IMR-90 (cell line): ENCODE measurements around the gene COA1. TPM values are rescaled to one million over a fixed set of nuclear protein-coding genes. Genes with fewer than 3 reads are reported as not detected.

Experiments used
- ATAC-seq: fragments of 200-7000 bp; cut with Tn5 transposase; 2 replicates; pipeline ENCODE4 v1.9.1; 2020; ENCODE audit warnings: low read depth, mild to moderate bottlenecking, moderate library complexity
- BruUV-seq: library from RNA; stranded (reverse); fragments of 400-500 nt; replicated peaks from 2 replicates; lab custom pipeline; 2021; lab: Mats Ljungman, UMichigan
- CTCF ChIA-PET: fragments of 300-600 bp; formaldehyde crosslinking; extraction: SDS; loops from one replicate; lab custom pipeline; 2021; ENCODE audit warnings: antibody characterized with exemption; lab: Yijun Ruan, JAX
- POLR2A ChIA-PET: fragments of 300-600 bp; sonication (Branson Sonifier 250); formaldehyde crosslinking; loops from one replicate; lab custom pipeline; 2022; ENCODE audit warnings: antibody characterized with exemption; ENCODE audit not compliant: unreplicated experiment; lab: Charles Lee
- DNase-seq: peaks from one replicate; pipeline ENCODE4 v3.0.0; 2013
- H2AFZ ChIP-seq: replicated peaks from 2 replicates; pipeline ENCODE3; 2013; ENCODE audit warnings: low read length, mild to moderate bottlenecking; ENCODE audit not compliant: poor library complexity
- H2AK5ac ChIP-seq: 2 replicates; pipeline ENCODE4 v1.6.1; 2013; ENCODE audit warnings: low read depth, low read length, inconsistent platforms
- H2AK9ac ChIP-seq: replicated peaks from 2 replicates; pipeline ENCODE3; 2013; ENCODE audit warnings: mild to moderate bottlenecking, low read depth, low read length, moderate library complexity; ENCODE audit not compliant: poor library complexity
- H2BK120ac ChIP-seq: 2 replicates; pipeline ENCODE4 v1.6.1; 2013; ENCODE audit warnings: low read depth, low read length, inconsistent platforms
- H2BK15ac ChIP-seq: 3 replicates; pipeline ENCODE4 v1.6.1; 2013; ENCODE audit warnings: low read depth, low read length, inconsistent platforms
- H2BK20ac ChIP-seq: 2 replicates; pipeline ENCODE4 v1.6.1; 2013; ENCODE audit warnings: low read depth, mild to moderate bottlenecking, inconsistent platforms, low read length, moderate library complexity
- H2BK5ac ChIP-seq: 2 replicates; pipeline ENCODE4 v1.6.1; 2013; ENCODE audit warnings: mild to moderate bottlenecking, low read depth, low read length, inconsistent platforms; ENCODE audit not compliant: poor library complexity, severe bottlenecking
- H3K14ac ChIP-seq: replicated peaks from 2 replicates; pipeline ENCODE4 v1.6.1; 2013; ENCODE audit warnings: low read depth, low read length, inconsistent platforms
- H3K18ac ChIP-seq: 2 replicates; pipeline ENCODE4 v1.6.1; 2013; ENCODE audit warnings: low read depth, low read length, control low read depth
- H3K23ac ChIP-seq: 2 replicates; pipeline ENCODE4 v1.6.1; 2013; ENCODE audit warnings: low read depth, low read length, inconsistent platforms
- H3K27ac ChIP-seq: 2 replicates; pipeline ENCODE4 v1.5.1; 2013; ENCODE audit warnings: mild to moderate bottlenecking, control low read depth, low read length; ENCODE audit not compliant: insufficient read depth
- H3K27me3 ChIP-seq: 2 replicates; pipeline ENCODE4 v1.6.1; 2013; ENCODE audit warnings: low read length; ENCODE audit not compliant: control insufficient read depth, insufficient read depth
- H3K36me3 ChIP-seq: 2 replicates; pipeline ENCODE4 v1.6.1; 2013; ENCODE audit warnings: low read length, mixed read lengths; ENCODE audit not compliant: control insufficient read depth, insufficient read depth
- H3K4ac ChIP-seq: 2 replicates; pipeline ENCODE4 v1.6.1; 2013; ENCODE audit warnings: low read depth, low read length, inconsistent platforms
- H3K4me1 ChIP-seq: 2 replicates; pipeline ENCODE4 v1.6.1; 2013; ENCODE audit warnings: low read length, mixed read lengths; ENCODE audit not compliant: control insufficient read depth, insufficient read depth
- H3K4me2 ChIP-seq: 2 replicates; pipeline ENCODE4 v1.6.1; 2013; ENCODE audit warnings: low read depth, mild to moderate bottlenecking, control low read depth, low read length, moderate library complexity
- H3K4me3 ChIP-seq: 2 replicates; pipeline ENCODE4 v1.5.1; 2013; ENCODE audit warnings: low read depth, mild to moderate bottlenecking, control low read depth, low read length, moderate library complexity; ENCODE audit not compliant: insufficient read depth
- H3K56ac ChIP-seq: 2 replicates; pipeline ENCODE4 v1.6.1; 2013; ENCODE audit warnings: low read length, inconsistent platforms; ENCODE audit not compliant: insufficient read depth; ENCODE audit errors: extremely low read depth
- H3K79me1 ChIP-seq, 2 experiments: 2 replicates each; pipeline ENCODE4 v1.6.1; 2013; ENCODE audit warnings: low read length in 2 of 2, inconsistent platforms in 1 of 2, low read depth in 1 of 2
- H3K9ac ChIP-seq: 2 replicates; pipeline ENCODE4 v1.6.1; 2013; ENCODE audit warnings: low read depth, low read length, control low read depth
- H3K9me1 ChIP-seq: 2 replicates; pipeline ENCODE4 v1.6.1; 2013; ENCODE audit warnings: low read length, inconsistent platforms; ENCODE audit not compliant: insufficient read depth
- H3K9me3 ChIP-seq: 2 replicates; pipeline ENCODE4 v1.6.1; 2013; ENCODE audit warnings: low read length; ENCODE audit not compliant: control insufficient read depth, insufficient read depth
- H4K20me1 ChIP-seq: 2 replicates; pipeline ENCODE4 v1.6.1; 2013; ENCODE audit warnings: low read length, inconsistent platforms; ENCODE audit not compliant: insufficient read depth
- H4K5ac ChIP-seq: 2 replicates; pipeline ENCODE4 v1.6.1; 2013; ENCODE audit warnings: mild to moderate bottlenecking, low read depth, low read length, control low read depth
- H4K8ac ChIP-seq, 2 experiments: 2 replicates each; pipeline ENCODE4 v1.6.1; 2013; ENCODE audit warnings: low read depth in 2 of 2, low read length in 2 of 2, control low read depth in 1 of 2, inconsistent platforms in 1 of 2
- H4K91ac ChIP-seq: 2 replicates; pipeline ENCODE4 v1.6.1; 2013; ENCODE audit warnings: low read depth, low read length, inconsistent platforms; ENCODE audit not compliant: insufficient read depth
- FOS ChIP-seq: fragments of 150-350 bp; IDR thresholded peaks from 2 replicates; pipeline ENCODE4 v1.6.1; 2016; ENCODE audit warnings: low read depth, low read length
- MAFK ChIP-seq: IDR thresholded peaks from 2 replicates; pipeline ENCODE4 v1.6.1; 2012; ENCODE audit warnings: low read depth, low read length, improper control_type of control experiment
- MAZ ChIP-seq: IDR thresholded peaks from 2 replicates; pipeline ENCODE4 v1.6.1; 2012; ENCODE audit warnings: low read depth, mild to moderate bottlenecking, low read length, improper control_type of control experiment, moderate library complexity, borderline replicate concordance
- POLR2A ChIP-seq: IDR thresholded peaks from 2 replicates; pipeline ENCODE4 v1.6.1; 2012; ENCODE audit warnings: mild to moderate bottlenecking, low read depth, low read length
- RAD21 ChIP-seq: IDR thresholded peaks from 2 replicates; pipeline ENCODE4 v1.6.1; 2012; ENCODE audit warnings: low read length, improper control_type of control experiment
- RCOR1 ChIP-seq: IDR thresholded peaks from 2 replicates; pipeline ENCODE4 v1.6.1; 2012; ENCODE audit warnings: mild to moderate bottlenecking, low read length, improper control_type of control experiment; ENCODE audit not compliant: insufficient replicate concordance
- SMC3 ChIP-seq: fragments of 150-350 bp; IDR thresholded peaks from 2 replicates; pipeline ENCODE4 v1.6.1; 2016; ENCODE audit warnings: low read depth, mild to moderate bottlenecking, antibody characterized with exemption, low read length, moderate library complexity
- WGBS, 2 experiments: methylation state at CpG; one replicate each; pipeline versions ENCODE4 v1.1.5 to v1.1.7; 2013; ENCODE audit warnings: missing lambda C conversion rate in 2 of 2; ENCODE audit not compliant: insufficient read length in 1 of 2; ENCODE audit errors: extremely low coverage in 2 of 2; 5-methylcytosine and 5-hydroxymethylcytosine counted together
- dilution Hi-C: fragments of 300-500 bp; cut with HindIII; formaldehyde crosslinking; loops from one replicate; pipeline ENCODE4 v1.14.3; 2018; ENCODE audit warnings: low sequenced_read_pairs; ENCODE audit not compliant: unreplicated experiment
- in situ Hi-C: fragments of 300-500 bp; cut with MboI; formaldehyde crosslinking; loops from 3 replicates; pipeline ENCODE4 v1.14.3; 2019; ENCODE audit warnings: low sequenced_read_pairs, inconsistent platforms, mixed read lengths
- intact Hi-C: fragments of 100-400 bp; cut with micrococcal nuclease; formaldehyde crosslinking; loops from 2 replicates; pipeline ENCODE4 v1.10.0; 2022
- polyA plus RNA-seq, 3 experiments: library from polyadenylated mRNA; depleted of rRNA; stranded (reverse); fragments of >200 nt; gene quantifications; 2 replicates each; pipeline ENCODE4 v1.2.3, GENCODE V29; 2012; ENCODE audit warnings: low replicate concordance in 1 of 3
- total RNA-seq: library from RNA; depleted of rRNA; stranded (reverse); fragments of >200 nt; gene quantifications from 2 replicates; pipeline ENCODE4 v1.2.3, GENCODE V29; 2012
- TF ChIP-seq, protein P1 (sequence below): fragments of 150-350 bp; IDR thresholded peaks from 2 replicates; pipeline ENCODE4 v1.6.1; 2016; ENCODE audit warnings: low read depth, mild to moderate bottlenecking, low read length, moderate library complexity, borderline replicate concordance
- TF ChIP-seq, protein P2 (sequence below): fragments of 150-350 bp; IDR thresholded peaks from 2 replicates; pipeline ENCODE4 v1.6.1; 2017; ENCODE audit warnings: mild to moderate bottlenecking, antibody characterized with exemption, low read length, low read depth

COA1 gene
- total and polyA plus RNA-seq, 2 of the 4 experiments (the other 2 are of a cell fraction), result 34.2 to 59.5 TPM

- CTCF ChIA-PET, result interaction anchor here (1.6 kb wide), 1 partner anchor 144 kb away, joined by 4 read pairs; the partner anchor contains the start of gene STK17A
- Histone ChIP-seq H4K5ac (no peak overlapping the region), H3K14ac (no peak overlapping the region), H3K4ac (no peak overlapping the region), H3K23ac (no peak overlapping the region), H2BK15ac (no peak overlapping the region), H3K18ac (no peak overlapping the region), H3K56ac (no peak overlapping the region), H3K9me1 (no peaks in the 10 kb centered on the region), H4K20me1 (no peaks in the 10 kb centered on the region; the same call in 1 of the 2 replicates), H2BK120ac (no peak overlapping the region), H3K27ac (no peak overlapping the region), H2AFZ (no peak overlapping the region), H3K4me2 (no peak overlapping the region), H2AK9ac (no peak overlapping the region), H3K9ac (no peak overlapping the region), H3K9me3 (no peaks in the 10 kb centered on the region), H2BK20ac (no peak overlapping the region), H4K8ac (no peak overlapping the region), H4K91ac (no peak overlapping the region), H3K36me3 (no peaks in the 10 kb centered on the region), H3K79me1 (peaks cover 14 to 40% of the 10 kb centered on the region in 2 experiments), H3K27me3 (no peaks in the 10 kb centered on the region), H3K4me1 (peaks cover 2% of the 10 kb centered on the region; the same call in 1 of the 2 replicates), H3K4me3 (no peak overlapping the region), H2BK5ac (no peak overlapping the region), H2AK5ac (no peak overlapping the region)
- intact Hi-C loops (no loop called here), in situ Hi-C loops (loop anchor here (10.0 kb wide), 1 partner anchor 782 kb away; no protein-coding TSS in a partner anchor), dilution Hi-C loops (no loop called here)
- ATAC-seq (no peak), DNase-seq (no peak)
- POLR2A ChIA-PET, result no interaction called here
- BruUV-seq, result no TSS peak
- 50% methylated on average over 1 of the region's 4 CpGs; no CpG with 5 or more reads in 1 of the 2 experiments for WGBS, 2 experiments
- TF ChIP-seq SMC3 (no peak), FOS (no peak), MAFK (no peak), RCOR1 (no peak), POLR2A (no peak), MAZ (no peak), RAD21 (no peak)
- TF ChIP-seq, protein P1, sequence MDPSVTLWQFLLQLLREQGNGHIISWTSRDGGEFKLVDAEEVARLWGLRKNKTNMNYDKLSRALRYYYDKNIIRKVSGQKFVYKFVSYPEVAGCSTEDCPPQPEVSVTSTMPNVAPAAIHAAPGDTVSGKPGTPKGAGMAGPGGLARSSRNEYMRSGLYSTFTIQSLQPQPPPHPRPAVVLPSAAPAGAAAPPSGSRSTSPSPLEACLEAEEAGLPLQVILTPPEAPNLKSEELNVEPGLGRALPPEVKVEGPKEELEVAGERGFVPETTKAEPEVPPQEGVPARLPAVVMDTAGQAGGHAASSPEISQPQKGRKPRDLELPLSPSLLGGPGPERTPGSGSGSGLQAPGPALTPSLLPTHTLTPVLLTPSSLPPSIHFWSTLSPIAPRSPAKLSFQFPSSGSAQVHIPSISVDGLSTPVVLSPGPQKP, result no peak
- TF ChIP-seq, protein P2, sequence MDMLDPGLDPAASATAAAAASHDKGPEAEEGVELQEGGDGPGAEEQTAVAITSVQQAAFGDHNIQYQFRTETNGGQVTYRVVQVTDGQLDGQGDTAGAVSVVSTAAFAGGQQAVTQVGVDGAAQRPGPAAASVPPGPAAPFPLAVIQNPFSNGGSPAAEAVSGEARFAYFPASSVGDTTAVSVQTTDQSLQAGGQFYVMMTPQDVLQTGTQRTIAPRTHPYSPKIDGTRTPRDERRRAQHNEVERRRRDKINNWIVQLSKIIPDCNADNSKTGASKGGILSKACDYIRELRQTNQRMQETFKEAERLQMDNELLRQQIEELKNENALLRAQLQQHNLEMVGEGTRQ, result no peak
Measured at GRCh38 chr7:43726466-43726865, 2.9 kb downstream of the COA1 start.
